AG04450 (cell line): Measurements from ENCODE around the gene GPR45. TPM values are rescaled to one million over a fixed set of nuclear protein-coding genes. Genes with fewer than 3 reads are reported as not detected.

Experiments
- CTCF ChIA-PET: fragments of 300-600, 350-600 bp; formaldehyde crosslinking; extraction: SDS; loops from one replicate; lab custom pipeline; 2022; ENCODE audit warnings: antibody characterized with exemption, inconsistent platforms; lab: Charles Lee
- POLR2A ChIA-PET: fragments of 350-600 bp; formaldehyde crosslinking; extraction: SDS; loops from one replicate; lab custom pipeline; 2021; ENCODE audit warnings: antibody characterized with exemption, inconsistent platforms; lab: Yijun Ruan, JAX
- DNase-seq: peaks from one replicate; pipeline ENCODE4 v3.0.0-alpha.2; 2011; ENCODE audit warnings: low read depth, low spot score
- H3K27ac ChIP-seq: one replicate; pipeline ENCODE4 v1.5.1; 2012; ENCODE audit warnings: low read depth, low read length, control low read depth
- H3K27me3 ChIP-seq: one replicate; pipeline ENCODE4 v1.6.0; 2012; ENCODE audit warnings: low read length; ENCODE audit not compliant: control insufficient read depth, insufficient read depth
- H3K4me3 ChIP-seq: 2 replicates; pipeline ENCODE4 v1.5.1; 2011; ENCODE audit warnings: mild to moderate bottlenecking, low read depth, low read length, control low read depth
- H3K9me3 ChIP-seq: 2 replicates; pipeline ENCODE4 v1.5.1; 2012; ENCODE audit warnings: low read length; ENCODE audit not compliant: control insufficient read depth, insufficient read depth
- CTCF ChIP-seq: IDR thresholded peaks from 2 replicates; pipeline ENCODE4 v1.5.1; 2011; ENCODE audit warnings: low read depth, low read length, control low read depth, inconsistent platforms
- polyA plus RNA-seq: library from polyadenylated mRNA; depleted of rRNA; stranded (reverse); fragments of >200 nt; gene quantifications from 2 replicates; pipeline ENCODE4 v1.2.3, GENCODE V29; 2011

GPR45 gene
- polyA plus RNA-seq, 1 experiment, result not detected

- no peaks in the 10 kb centered on the region for H3K27me3 ChIP-seq
- ChIA-PET POLR2A (no interaction called here), CTCF (interaction anchor here (1.6 kb wide), 1 partner anchor 24 kb away, joined by 11 read pairs; no protein-coding TSS in a partner anchor)
- DNase-seq, result no peak
- no peak overlapping the region for H3K27ac ChIP-seq
- peaks cover 6% of the 10 kb centered on the region for H3K9me3 ChIP-seq
- H3K4me3 ChIP-seq, result no peak overlapping the region
- TF ChIP-seq CTCF, result no peak
These were observed 21.1 kb downstream of the GPR45 start for GRCh38 chr2:105262651-105263091.

- no peak overlapping the region for H3K4me3 ChIP-seq
- no peaks in the 10 kb centered on the region; the same call in 1 of the 2 replicates for H3K9me3 ChIP-seq
- no peak for TF ChIP-seq CTCF
- ChIA-PET CTCF (interaction anchor here (0.6 kb wide), 1 partner anchor 25 kb away, joined by 3 read pairs; no protein-coding TSS in a partner anchor), POLR2A (no interaction called here)
- H3K27me3 ChIP-seq, result no peaks in the 10 kb centered on the region
- DNase-seq, result no peak
- H3K27ac ChIP-seq, result no peak overlapping the region
These were observed 27.9 kb downstream of the GPR45 start for GRCh38 chr2:105269426-105269825.

- Histone ChIP-seq H3K9me3 (no peaks in the 10 kb centered on the region; the same call in 1 of the 2 replicates), H3K27me3 (no peaks in the 10 kb centered on the region), H3K27ac (no peak overlapping the region), H3K4me3 (no peak overlapping the region)
- no peak for DNase-seq
- POLR2A ChIA-PET, result no interaction called here
- no peak for TF ChIP-seq CTCF
- CTCF ChIA-PET, result interaction anchor here (0.6 to 0.7 kb wide), 2 partner anchors 33 to 38 kb away, joined by 3 read pairs; no protein-coding TSS in a partner anchor
These were observed 30.0 kb downstream of the GPR45 start for GRCh38 chr2:105271393-105272045.

GRCh38 chr2:105272176-105272575 is 30.6 kb downstream of the GPR45 start:
- H3K27ac ChIP-seq, result no peak overlapping the region
- TF ChIP-seq CTCF, result no peak
- DNase-seq, result no peak
- H3K9me3 ChIP-seq, result no peaks in the 10 kb centered on the region; the same call in 1 of the 2 replicates
- no peak overlapping the region for H3K4me3 ChIP-seq
- POLR2A ChIA-PET, result no interaction called here
- CTCF ChIA-PET, result interaction anchor here (1.5 kb wide), 1 partner anchor 22 kb away, joined by 6 read pairs; no protein-coding TSS in a partner anchor
- H3K27me3 ChIP-seq, result no peaks in the 10 kb centered on the region

- H3K27ac ChIP-seq, result no peak overlapping the region
- ChIA-PET POLR2A (no interaction called here), CTCF (interaction anchor here (1.4 to 2.0 kb wide), 2 partner anchors 21 to 160 kb away, joined by 3 to 7 read pairs; no protein-coding TSS in a partner anchor)
- no peak for TF ChIP-seq CTCF
- H3K9me3 ChIP-seq, result no peaks in the 10 kb centered on the region; the same call in 1 of the 2 replicates
- no peaks in the 10 kb centered on the region for H3K27me3 ChIP-seq
- DNase-seq, result no peak
- no peak overlapping the region for H3K4me3 ChIP-seq
These were observed 32.5 kb downstream of the GPR45 start for GRCh38 chr2:105274046-105274445.
